Sigmoid colon (tissue), 4 donors: ENCODE measurements around the gene NEK6.

Experiments
- POLR2A ChIP-seq, 2 donors: fragments of 450-650 bp; IDR thresholded peaks; one replicate each; pipeline ENCODE4 v1.6.1; 2016; ENCODE audit warnings: antibody characterized with exemption in 2 of 2, mild to moderate bottlenecking in 2 of 2, moderate library complexity in 2 of 2
- POLR2AphosphoS5 ChIP-seq, 4 donors: sonication (generic); formaldehyde crosslinking; IDR thresholded peaks; one replicate each; pipeline ENCODE4 v1.6.1; 2017; ENCODE audit warnings: antibody characterized with exemption in 4 of 4
- TF ChIP-seq, protein P1 (sequence below), 4 experiments: fragments of 450-650 bp in 3 of 4; fragments of 200-600 bp in 1 of 4; IDR thresholded peaks; one replicate each; pipeline ENCODE4 v1.5.1; 2016 to 2019; ENCODE audit warnings: antibody characterized with exemption in 4 of 4, mild to moderate bottlenecking in 3 of 4, moderate library complexity in 2 of 4

DNA sequence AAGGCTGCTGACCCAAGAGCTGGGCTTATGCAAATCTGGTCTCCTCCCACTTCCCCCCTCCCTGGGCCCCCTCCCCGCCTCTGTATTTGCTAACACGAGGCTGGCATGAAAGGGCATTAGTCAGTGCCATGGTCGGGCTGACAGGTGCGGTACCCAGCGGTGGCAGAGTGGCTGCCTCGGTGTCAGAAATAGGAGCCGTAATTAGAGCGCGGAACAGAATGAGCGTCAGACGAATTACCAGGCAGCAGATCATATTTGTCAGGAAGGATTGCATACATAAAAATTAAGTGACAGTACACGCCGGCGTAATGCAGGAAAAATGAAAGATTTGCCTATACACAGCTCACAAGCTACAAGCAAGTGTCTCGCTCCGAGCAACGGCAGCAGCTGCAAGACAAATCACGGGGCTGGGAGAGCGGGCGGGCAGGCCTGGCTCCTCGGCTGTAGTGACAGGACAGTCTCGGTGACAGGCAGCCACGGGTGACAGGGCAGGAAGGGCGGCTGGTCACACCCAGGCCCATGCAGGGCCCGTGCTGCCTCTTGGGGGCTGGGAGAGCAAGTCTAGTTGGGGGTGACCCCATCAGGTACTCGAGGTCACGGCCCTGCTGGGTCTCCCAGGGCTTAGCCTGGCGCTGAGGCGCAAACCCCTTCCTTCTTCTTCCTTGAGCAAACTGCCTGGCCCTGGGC lies 72.4 kb downstream of the NEK6 start:
- TF ChIP-seq, protein P1, sequence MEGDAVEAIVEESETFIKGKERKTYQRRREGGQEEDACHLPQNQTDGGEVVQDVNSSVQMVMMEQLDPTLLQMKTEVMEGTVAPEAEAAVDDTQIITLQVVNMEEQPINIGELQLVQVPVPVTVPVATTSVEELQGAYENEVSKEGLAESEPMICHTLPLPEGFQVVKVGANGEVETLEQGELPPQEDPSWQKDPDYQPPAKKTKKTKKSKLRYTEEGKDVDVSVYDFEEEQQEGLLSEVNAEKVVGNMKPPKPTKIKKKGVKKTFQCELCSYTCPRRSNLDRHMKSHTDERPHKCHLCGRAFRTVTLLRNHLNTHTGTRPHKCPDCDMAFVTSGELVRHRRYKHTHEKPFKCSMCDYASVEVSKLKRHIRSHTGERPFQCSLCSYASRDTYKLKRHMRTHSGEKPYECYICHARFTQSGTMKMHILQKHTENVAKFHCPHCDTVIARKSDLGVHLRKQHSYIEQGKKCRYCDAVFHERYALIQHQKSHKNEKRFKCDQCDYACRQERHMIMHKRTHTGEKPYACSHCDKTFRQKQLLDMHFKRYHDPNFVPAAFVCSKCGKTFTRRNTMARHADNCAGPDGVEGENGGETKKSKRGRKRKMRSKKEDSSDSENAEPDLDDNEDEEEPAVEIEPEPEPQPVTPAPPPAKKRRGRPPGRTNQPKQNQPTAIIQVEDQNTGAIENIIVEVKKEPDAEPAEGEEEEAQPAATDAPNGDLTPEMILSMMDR (IDR thresholded peaks at IDR 0.05): no peak
- TF ChIP-seq POLR2A (IDR thresholded peaks at IDR 0.05) (no peak), POLR2AphosphoS5 (IDR thresholded peaks at IDR 0.05) (no peak)
